C4-2B (cell line): Measurements from ENCODE around the gene MAP4K5.

Experiments
- H3K27ac ChIP-seq: fragments of 450-650 bp; 2 replicates; pipeline ENCODE4 v1.5.1; 2017
- CTCF ChIP-seq: fragments of 450-650 bp; conservative IDR thresholded peaks from 2 replicates; pipeline ENCODE4 v1.5.1; 2017; ENCODE audit warnings: mild to moderate bottlenecking
- ZFX ChIP-seq: fragments of 450-650 bp; IDR thresholded peaks from 2 replicates; pipeline ENCODE4 v1.6.1; 2017

Gene MAP4K5

GRCh38 chr14:50417853-50418252 is 114.5 kb downstream of the MAP4K5 start:
- H3K27ac ChIP-seq, result no peak overlapping the region
- TF ChIP-seq CTCF (no peak), ZFX (no peak)

- H3K27ac ChIP-seq, result no peak overlapping the region
- TF ChIP-seq CTCF (no peak), ZFX (no peak)
Observed at GRCh38 chr14:50410921-50411320, 121.4 kb downstream of the MAP4K5 start.

- no peak overlapping the region for H3K27ac ChIP-seq
- no peak for TF ChIP-seq ZFX
- no peak for TF ChIP-seq CTCF
Observed at GRCh38 chr14:50410071-50410470, 122.3 kb downstream of the MAP4K5 start.

GRCh38 chr14:50407111-50407812 is 125.1 kb downstream of the MAP4K5 start:
- TF ChIP-seq ZFX (no peak), CTCF (no peak)
- H3K27ac ChIP-seq, result no peak overlapping the region

- no peak for TF ChIP-seq ZFX
- no peak for TF ChIP-seq CTCF
- H3K27ac ChIP-seq, result no peak overlapping the region
Observed at GRCh38 chr14:50403419-50403818, 128.9 kb downstream of the MAP4K5 start.

GRCh38 chr14:50402965-50403364 is 129.4 kb downstream of the MAP4K5 start:
- TF ChIP-seq CTCF (no peak), ZFX (no peak)
- H3K27ac ChIP-seq, result no peak overlapping the region

GRCh38 chr14:50400461-50400860 is 131.9 kb downstream of the MAP4K5 start:
- H3K27ac ChIP-seq, result no peak overlapping the region
- TF ChIP-seq CTCF (no peak), ZFX (no peak)
